K562 (cell line): ENCODE results near the gene PLK5. TPM values are rescaled to one million over a fixed set of nuclear protein-coding genes. Genes with fewer than 3 reads are reported as not detected.
A peak's percentile ranks its signal among the peaks of the same experiment; 100 is the strongest.

Experiments
- ATAC-seq: fragments of 200-7000 bp; cut with Tn5 transposase; 3 replicates; pipeline ENCODE4 v1.9.1; 2020; ENCODE audit warnings: moderate library complexity
- BruUV-seq: library from RNA; stranded (reverse); fragments of 400-500 nt; replicated peaks from 2 replicates; lab custom pipeline; 2021; lab: Mats Ljungman, UMichigan
- CTCF ChIA-PET: fragments of 300-600 bp; formaldehyde crosslinking; extraction: SDS; loops from one replicate; lab custom pipeline; 2021; ENCODE audit warnings: low intra/inter-chr PET ratio; lab: Yijun Ruan, JAX
- POLR2A ChIA-PET: fragments of 300-600, 350-650 bp; sonication (Branson Sonifier 250); formaldehyde crosslinking; extraction: SDS; loops from one replicate; lab custom pipeline; 2021; ENCODE audit warnings: antibody characterized with exemption, inconsistent platforms; lab: Yijun Ruan, JAX
- DNase-seq, 4 experiments: peaks; one replicate each; pipeline versions ENCODE4 v3.0.0 to v3.0.0-alpha.2; 2011 to 2018; ENCODE audit warnings: low spot score in 3 of 4, mixed read lengths in 3 of 4; ENCODE audit errors: extremely low read depth in 1 of 4
- FAIRE-seq: peaks from 2 replicates; lab custom pipeline; 2011; peaks lifted over from hg19 to GRCh38; lab: Jason Lieb, UNC
- H2AFZ ChIP-seq: 2 replicates; pipeline ENCODE4 v1.6.0; 2011; ENCODE audit warnings: low read depth, low read length, control low read depth, inconsistent platforms
- H3K27ac ChIP-seq: fragments of 200-600 bp; 3 replicates; pipeline ENCODE4 v1.8.0; 2011; ENCODE audit warnings: low read depth, mild to moderate bottlenecking, control low read depth, inconsistent platforms, low read length, moderate library complexity, mixed read lengths; ENCODE audit errors: extremely low read depth
- H3K27me3 ChIP-seq, 2 experiments: fragments of 300-600 bp in 1 of 2; 2 replicates in 1 of 2; 3 replicates in 1 of 2; pipeline versions ENCODE4 v1.6.0 to v1.8.0; 2011; ENCODE audit warnings: inconsistent platforms in 2 of 2, low read length in 2 of 2, mild to moderate bottlenecking in 1 of 2, mixed read lengths in 1 of 2, moderate library complexity in 1 of 2; ENCODE audit not compliant: control insufficient read depth in 2 of 2, insufficient read depth in 2 of 2
- H3K36me3 ChIP-seq: fragments of 300-600 bp; 3 replicates; pipeline ENCODE4 v1.8.0; 2011; ENCODE audit warnings: mild to moderate bottlenecking, low read length, inconsistent platforms; ENCODE audit not compliant: control insufficient read depth, insufficient read depth
- H3K4me1 ChIP-seq, 2 experiments: fragments of 200-600 bp in 1 of 2; replicated peaks in 1 of 2; 2 replicates in 1 of 2; 3 replicates in 1 of 2; pipeline versions ENCODE4 v1.5.1 to v1.8.0; 2011; ENCODE audit warnings: inconsistent platforms in 2 of 2, low read length in 2 of 2, mild to moderate bottlenecking in 1 of 2, mixed read lengths in 1 of 2, moderate library complexity in 1 of 2; ENCODE audit not compliant: control insufficient read depth in 2 of 2, insufficient read depth in 2 of 2
- H3K4me2 ChIP-seq: 2 replicates; pipeline ENCODE4 v1.6.1; 2011; ENCODE audit warnings: low read length, control low read depth, inconsistent platforms, mixed read lengths; ENCODE audit not compliant: insufficient read depth
- H3K4me3 ChIP-seq: fragments of 200-600 bp; sonication (generic), shearing (Covaris generic); 2 replicates; pipeline ENCODE4 v1.5.1; 2016; ENCODE audit warnings: control low read depth, inconsistent platforms
- H3K79me2 ChIP-seq: fragments of 200-600 bp; 3 replicates; pipeline ENCODE4 v1.8.0; 2011; ENCODE audit warnings: low read length, inconsistent platforms; ENCODE audit not compliant: control insufficient read depth, insufficient read depth
- H3K9ac ChIP-seq, 2 experiments: 2 replicates each; pipeline versions ENCODE4 v1.6.0 to v1.6.1; 2011; ENCODE audit warnings: low read depth in 2 of 2, low read length in 2 of 2, control low read depth in 1 of 2, inconsistent platforms in 1 of 2, mild to moderate bottlenecking in 1 of 2, mixed read lengths in 1 of 2; ENCODE audit not compliant: insufficient read depth in 1 of 2
- H3K9me1 ChIP-seq: one replicate; pipeline ENCODE4 v1.6.0; 2011; ENCODE audit warnings: inconsistent platforms, mild to moderate bottlenecking, low read length, moderate library complexity; ENCODE audit not compliant: control insufficient read depth, insufficient read depth
- H3K9me3 ChIP-seq: replicated peaks from 2 replicates; pipeline ENCODE4 v1.5.1; 2011; ENCODE audit warnings: low read depth, low read length, inconsistent platforms; ENCODE audit not compliant: control insufficient read depth, insufficient read depth
- H4K20me1 ChIP-seq: replicated peaks from 2 replicates; pipeline ENCODE4 v1.6.1; 2011; ENCODE audit warnings: low read length, inconsistent platforms, mixed read lengths; ENCODE audit not compliant: control insufficient read depth, insufficient read depth
- CREB3L1 ChIP-seq: fragments of 450-650 bp; IDR thresholded peaks from 2 replicates; pipeline ENCODE4 v1.6.1; 2014; ENCODE audit warnings: low read depth, mild to moderate bottlenecking, moderate library complexity, borderline replicate concordance
- FIP1L1 ChIP-seq: fragments of 200-400 bp; formaldehyde crosslinking; IDR thresholded peaks from 2 replicates; pipeline ENCODE4 v1.6.1; 2018; ENCODE audit warnings: mild to moderate bottlenecking, low read depth, low read length; ENCODE audit not compliant: poor library complexity, severe bottlenecking
- KDM1A ChIP-seq, 2 experiments: fragments of 450-650 bp; IDR thresholded peaks; 2 replicates each; pipeline ENCODE4 v1.6.1; 2016; ENCODE audit warnings: mild to moderate bottlenecking in 2 of 2
- MYNN ChIP-seq, 2 experiments: sonication (generic); formaldehyde crosslinking in 1 of 2; IDR thresholded peaks; 2 replicates each; pipeline versions ENCODE4 v1.5.0 to v1.6.1; 2016 to 2020; ENCODE audit warnings: antibody characterized with exemption in 1 of 2, missing genetic modification reagents in 1 of 2
- NRF1 ChIP-seq, 2 experiments: fragments of 450-650 bp; IDR thresholded peaks in 1 of 2; conservative IDR thresholded peaks in 1 of 2; 2 replicates each; pipeline ENCODE4 v1.6.1; 2014; ENCODE audit warnings: mild to moderate bottlenecking in 2 of 2
- PCBP1 ChIP-seq: fragments of 200-400 bp; formaldehyde crosslinking; IDR thresholded peaks from 2 replicates; pipeline ENCODE4 v1.6.1; 2018; ENCODE audit warnings: mild to moderate bottlenecking, low read depth, low read length; ENCODE audit not compliant: poor library complexity, severe bottlenecking
- PHF20 ChIP-seq: fragments of 450-650 bp; IDR thresholded peaks from 2 replicates; pipeline ENCODE4 v1.6.1; 2018; ENCODE audit not compliant: partially characterized antibody
- POLR2A ChIP-seq: fragments of 450-650 bp; conservative IDR thresholded peaks from 2 replicates; pipeline ENCODE4 v1.6.1; 2016
- STAT5A ChIP-seq: IDR thresholded peaks from 2 replicates; pipeline ENCODE4 v1.6.1; 2012; ENCODE audit warnings: low read length, inconsistent platforms, borderline replicate concordance
- SUPT5H ChIP-seq: fragments of 450-650 bp; IDR thresholded peaks from 2 replicates; pipeline ENCODE4 v1.6.1; 2016
- TARDBP ChIP-seq: fragments of 450-650 bp; IDR thresholded peaks from 2 replicates; pipeline ENCODE4 v1.6.1; 2016
- TGIF2 ChIP-seq: sonication (generic); formaldehyde crosslinking; IDR thresholded peaks from 2 replicates; pipeline ENCODE4 v1.8.1; 2022; ENCODE audit warnings: mild to moderate bottlenecking, missing genetic modification reagents, moderate library complexity
- XRCC5 ChIP-seq: fragments of 200-400 bp; formaldehyde crosslinking; IDR thresholded peaks from 2 replicates; pipeline ENCODE4 v1.6.1; 2017; ENCODE audit warnings: low read depth, mild to moderate bottlenecking, low read length
- ZNF212 ChIP-seq: fragments of 450-650 bp; formaldehyde crosslinking; IDR thresholded peaks from 2 replicates; pipeline ENCODE4 v1.4.0; 2020; ENCODE audit warnings: mild to moderate bottlenecking
- WGBS: fragments of 100-300 bp; shearing (Covaris generic); methylation state at CpG from one replicate; pipeline ENCODE4 v1.1.6; 2016; ENCODE audit warnings: low coverage, mixed read lengths; ENCODE audit not compliant: insufficient coverage; ENCODE audit errors: missing lambda C conversion rate; 5-methylcytosine and 5-hydroxymethylcytosine counted together
- in situ Hi-C: fragments of 300-500 bp; cut with MboI; formaldehyde crosslinking; loops from 4 replicates; pipeline ENCODE4 v1.15.0; 2018; ENCODE audit warnings: inconsistent platforms, mixed read lengths
- intact Hi-C: fragments of 100-400 bp; cut with micrococcal nuclease; formaldehyde crosslinking; loops from 2 replicates; pipeline ENCODE4 v1.14.2; 2022
- polyA plus RNA-seq, 8 experiments: library from polyadenylated mRNA; depleted of rRNA in 4 of 8; stranded (reverse) in 5 of 8; unstranded in 3 of 8; fragments of >200 nt; fragmentation: Nextera tagmentation in 2 of 8; fragmentation: Illumina TruSeq in 1 of 8; extraction: Ambion mirVana in 2 of 8; extraction: Trizol in 1 of 8; gene quantifications; 2 replicates each; pipeline versions ENCODE4 v1.2.1 to v1.2.3, GENCODE V29; 2011 to 2014; ENCODE audit warnings: inconsistent platforms in 1 of 8, missing spikeins in 1 of 8
- total RNA-seq, 7 experiments: library from RNA; depleted of rRNA in 6 of 7; stranded (reverse); fragments of >200 nt in 6 of 7; fragmentation: Illumina TruSeq in 2 of 7; extraction: Trizol in 2 of 7; gene quantifications; 2 replicates each; pipeline versions ENCODE4 v1.2.1 to v1.2.3, GENCODE V29; 2011 to 2021; ENCODE audit warnings: low replicate concordance in 1 of 7

Gene PLK5
- total and polyA plus RNA-seq, 9 of the 15 experiments (the other 6 are each of a cell fraction or from before 2014, with no cell fraction given), result 0.04 to 0.23 (median 0.11) TPM; not detected in 5

GRCh38 chr19:1496714-1497577 lies 26.9 kb upstream of the PLK5 start:
- DNase-seq (no peak), FAIRE-seq (no peak), ATAC-seq (no peak)
- ChIA-PET POLR2A (no interaction called here), CTCF (no interaction called here)
- in situ Hi-C loops (no loop called here), intact Hi-C loops (no loop called here)
- Histone ChIP-seq H3K4me3 (no peak overlapping the region), H3K27me3 (no peaks in the 10 kb centered on the region), H3K4me1 (peaks cover 21 to 82% of the 10 kb centered on the region in 2 experiments), H3K27ac (no peak overlapping the region), H3K9me1 (no peaks in the 10 kb centered on the region), H3K79me2 (peaks cover 17% of the 10 kb centered on the region), H2AFZ (no peak overlapping the region), H3K36me3 (no peaks in the 10 kb centered on the region), H3K9ac (0 out of 4 replicates have a peak overlapping the region, but pooled peaks of 1 of the 2 experiments have one; percentile 61), H4K20me1 (peaks cover 6% of the 10 kb centered on the region; the same call in 1 of the 2 replicates), H3K9me3 (no peaks in the 10 kb centered on the region), H3K4me2 (no peak overlapping the region)
- no TSS peak for BruUV-seq
- WGBS, result 87% methylated on average over 32 of the region's 39 CpGs
- TF ChIP-seq KDM1A (IDR thresholded peaks at IDR 0.05), result peak in 1 of 2 experiments; percentile 96; a peak in 2 of 4 replicates
- peak; percentile 55; the same call in 1 of the 2 replicates for TF ChIP-seq POLR2A
- no peak for TF ChIP-seq ZNF212 (CRISPR knock-in tag)
- TF ChIP-seq CREB3L1, result no peak
- TF ChIP-seq SUPT5H, result peak; percentile 53
- TF ChIP-seq TGIF2 (CRISPR knock-in tag), result no peak
- 0 out of 2 replicates have a peak, but pooled peaks have one; percentile 13 for TF ChIP-seq STAT5A
- peak; percentile 67; the same call in 1 of the 2 replicates for TF ChIP-seq TARDBP
- TF ChIP-seq FIP1L1, result peak; percentile 22
- TF ChIP-seq MYNN (IDR thresholded peaks at IDR 0.05), result 0 out of 2 replicates have a peak, but pooled peaks have one; percentile 38
- TF ChIP-seq MYNN (CRISPR knock-in tag; IDR thresholded peaks at IDR 0.05), result no peak
- TF ChIP-seq PHF20, result peak; percentile 57
- TF ChIP-seq XRCC5, result no peak
- TF ChIP-seq NRF1 (conservative IDR thresholded peaks at IDR 0.05 in 1 of 2, IDR thresholded peaks at IDR 0.05 in 1 of 2), result peak; percentile 20 to 29; a peak in 1 of 4 replicates
- peak; percentile 35 for TF ChIP-seq PCBP1
